NCI-H2227 (cell line): ENCODE results near the gene FN1.

ENCODE experiments used
- DNase-seq: peaks from one replicate; lab custom pipeline; 2025; ENCODE audit not compliant: unreplicated experiment; lab: John Stamatoyannopoulos, UW

The FN1 gene

GRCh38 chr2:215435870-215436704 lies at the start of gene FN1:
FN1 (minus strand) TSS chr2:215436068; CDS start chr2:215435802, 266 bp downstream.
- peak; percentile 81 for DNase-seq

GRCh38 chr2:215485032-215485431 lies 49.2 kb upstream of the FN1 start:
- no peak for DNase-seq

GRCh38 chr2:215484570-215484969 lies 48.7 kb upstream of the FN1 start:
- DNase-seq: no peak

GRCh38 chr2:215483431-215483830 lies 47.6 kb upstream of the FN1 start:
- DNase-seq: no peak

GRCh38 chr2:215479536-215480240 lies 43.8 kb upstream of the FN1 start:
- DNase-seq: no peak

- DNase-seq: no peak
Measured at GRCh38 chr2:215479121-215479520, 43.3 kb upstream of the FN1 start.

- DNase-seq: no peak
Measured at GRCh38 chr2:215476424-215476823, 40.6 kb upstream of the FN1 start.

GRCh38 chr2:215466097-215466909 lies 30.4 kb upstream of the FN1 start:
- no peak for DNase-seq

- DNase-seq: no peak
Measured at GRCh38 chr2:215465256-215465655, 29.4 kb upstream of the FN1 start.

- no peak for DNase-seq
Measured at GRCh38 chr2:215461836-215462532, 26.1 kb upstream of the FN1 start.

GRCh38 chr2:215460682-215461382 lies 25.0 kb upstream of the FN1 start:
- DNase-seq: no peak

GRCh38 chr2:215455958-215456357 lies 20.1 kb upstream of the FN1 start:
- DNase-seq: no peak

- DNase-seq: peak; percentile 44
Measured at GRCh38 chr2:215454519-215455246, 18.8 kb upstream of the FN1 start.

GRCh38 chr2:215452725-215453124 lies 16.9 kb upstream of the FN1 start:
- DNase-seq: no peak

GRCh38 chr2:215451012-215451756 lies 15.3 kb upstream of the FN1 start:
- no peak for DNase-seq

- no peak for DNase-seq
Measured at GRCh38 chr2:215450188-215451011, 14.5 kb upstream of the FN1 start.

- no peak for DNase-seq
Measured at GRCh38 chr2:215447673-215448081, 11.8 kb upstream of the FN1 start.

- DNase-seq: no peak
Measured at GRCh38 chr2:215447056-215447455, 11.2 kb upstream of the FN1 start.
